Keratinocyte (primary cell): Measurements from ENCODE around the gene SNX20. TPM values are rescaled to one million over a fixed set of nuclear protein-coding genes. Genes with fewer than 3 reads are reported as not detected.

ENCODE experiments used
- DNase-seq: peaks from one replicate; pipeline ENCODE4 v3.0.0-alpha.2; 2011; ENCODE audit warnings: low read depth, missing footprints, low spot score
- FAIRE-seq: peaks from 2 replicates; lab custom pipeline; 2011; peaks lifted over from hg19 to GRCh38; lab: Jason Lieb, UNC
- H2AFZ ChIP-seq: 2 replicates; pipeline ENCODE4 v1.6.0; 2012; ENCODE audit warnings: low read length, control low read depth, inconsistent platforms; ENCODE audit not compliant: control insufficient read depth
- H3K27ac ChIP-seq: 2 replicates; pipeline ENCODE4 v1.5.1; 2011; ENCODE audit warnings: low read length; ENCODE audit not compliant: control insufficient read depth, insufficient read depth
- H3K27me3 ChIP-seq: 3 replicates; pipeline ENCODE4 v1.6.0; 2011; ENCODE audit warnings: low read length; ENCODE audit not compliant: control insufficient read depth, insufficient read depth; ENCODE audit errors: extremely low read depth
- H3K36me3 ChIP-seq, 2 experiments: 2 replicates in 1 of 2; 3 replicates in 1 of 2; pipeline ENCODE4 v1.5.1; 2011; ENCODE audit warnings: low read length in 2 of 2, mild to moderate bottlenecking in 1 of 2; ENCODE audit not compliant: control insufficient read depth in 2 of 2, insufficient read depth in 2 of 2; ENCODE audit errors: extremely low read depth in 1 of 2
- H3K4me1 ChIP-seq: 3 replicates; pipeline ENCODE4 v1.5.1; 2011; ENCODE audit warnings: low read length; ENCODE audit not compliant: control insufficient read depth, insufficient read depth; ENCODE audit errors: extremely low read depth
- H3K4me2 ChIP-seq: 3 replicates; pipeline ENCODE4 v1.6.0; 2011; ENCODE audit warnings: low read depth, low read length; ENCODE audit not compliant: control insufficient read depth, insufficient read depth; ENCODE audit errors: extremely low read depth
- H3K4me3 ChIP-seq, 3 experiments: fragments of 200-600 bp in 1 of 3; sonication (generic) in 1 of 3; 2 replicates in 2 of 3; 3 replicates in 1 of 3; pipeline ENCODE4 v1.5.1; 2011 to 2016; ENCODE audit warnings: low read length in 3 of 3, mild to moderate bottlenecking in 3 of 3, control low read depth in 2 of 3, inconsistent platforms in 1 of 3, low read depth in 1 of 3, mixed read lengths in 1 of 3, mixed run types in 1 of 3, moderate library complexity in 1 of 3; ENCODE audit not compliant: control insufficient read depth in 2 of 3, insufficient read depth in 2 of 3; ENCODE audit errors: extremely low read depth in 1 of 3
- H3K79me2 ChIP-seq: 2 replicates; pipeline ENCODE4 v1.6.0; 2012; ENCODE audit warnings: low read length; ENCODE audit not compliant: control insufficient read depth, insufficient read depth
- H3K9ac ChIP-seq: 3 replicates; pipeline ENCODE4 v1.6.0; 2011; ENCODE audit warnings: low read length; ENCODE audit not compliant: control insufficient read depth, insufficient read depth; ENCODE audit errors: extremely low read depth
- H3K9me1 ChIP-seq: 3 replicates; pipeline ENCODE4 v1.6.0; 2011; ENCODE audit warnings: low read length; ENCODE audit not compliant: control insufficient read depth, insufficient read depth; ENCODE audit errors: extremely low read depth
- H3K9me3 ChIP-seq: 2 replicates; pipeline ENCODE4 v1.5.1; 2012; ENCODE audit warnings: low read depth, low read length; ENCODE audit not compliant: control insufficient read depth
- H4K20me1 ChIP-seq: 3 replicates; pipeline ENCODE4 v1.6.0; 2011; ENCODE audit warnings: low read length; ENCODE audit not compliant: control insufficient read depth, insufficient read depth; ENCODE audit errors: extremely low read depth
- CTCF ChIP-seq, 3 experiments: IDR thresholded peaks in 1 of 3; conservative IDR thresholded peaks in 1 of 3; optimal IDR thresholded peaks in 1 of 3; 2 replicates in 2 of 3; 3 replicates in 1 of 3; pipeline versions ENCODE3 to v1.5.1; 2011; ENCODE audit warnings: low read length in 3 of 3, mild to moderate bottlenecking in 3 of 3, moderate library complexity in 2 of 3, control low read depth in 1 of 3, inconsistent platforms in 1 of 3; ENCODE audit not compliant: insufficient read depth in 2 of 3; ENCODE audit errors: extremely low read depth in 1 of 3
- EZH2 ChIP-seq: IDR thresholded peaks from one replicate; pipeline ENCODE4 v1.6.1; 2012; ENCODE audit warnings: inconsistent platforms, mild to moderate bottlenecking, low read length, moderate library complexity
- dilution Hi-C: fragments of 300-500 bp; cut with MboI; formaldehyde crosslinking; loops from one replicate; pipeline ENCODE4 v1.7.0; 2020; ENCODE audit warnings: low sequenced_read_pairs; ENCODE audit not compliant: extremely low pct_ligation_motif_present
- polyA plus RNA-seq, 5 experiments: library from polyadenylated mRNA; depleted of rRNA in 3 of 5; stranded (reverse) in 3 of 5; stranded (forward) in 1 of 5; unstranded in 1 of 5; fragments of >200 nt; gene quantifications; 1 replicate in 1 of 5; 2 replicates in 3 of 5; 3 replicates in 1 of 5; pipeline versions ENCODE4 v1.2.1 to v1.2.3, GENCODE V29; 2011 to 2012; ENCODE audit warnings: missing spikeins in 2 of 5, low read depth in 1 of 5, low replicate concordance in 1 of 5

The SNX20 gene
- polyA plus RNA-seq, 1 donor (not counting 4 experiments of a cell fraction or from before 2014, with no cell fraction given): not detected

GRCh38 chr16:50668368-50669008, 12.6 kb downstream of the SNX20 start:
- Histone ChIP-seq H2AFZ (no peak overlapping the region), H3K27ac (no peak overlapping the region), H3K9me1 (no peaks in the 10 kb centered on the region), H4K20me1 (no peaks in the 10 kb centered on the region), H3K9ac (no peak overlapping the region), H3K4me3 (no peak overlapping the region), H3K79me2 (no peaks in the 10 kb centered on the region), H3K4me1 (peaks cover 4% of the 10 kb centered on the region), H3K9me3 (peaks cover 6% of the 10 kb centered on the region), H3K36me3 (no peaks in the 10 kb centered on the region), H3K4me2 (no peak overlapping the region), H3K27me3 (no peaks in the 10 kb centered on the region)
- DNase-seq: no peak
- dilution Hi-C loops: no loop called here
- TF ChIP-seq CTCF (optimal IDR thresholded peaks at IDR 0.05 in 1 of 3, IDR thresholded peaks at IDR 0.05 in 1 of 3, conservative IDR thresholded peaks at IDR 0.05 in 1 of 3; ENCODE audit: extremely low read depth in 1 of 3, insufficient read depth in 2 of 3, low read length in 3 of 3) (peak in 2 of 3 experiments; percentile 5 to 27), EZH2 (no peak)
- no peak for FAIRE-seq

GRCh38 chr16:50667497-50668367, 13.4 kb downstream of the SNX20 start:
- dilution Hi-C loops: no loop called here
- no peak overlapping the region for H3K4me3 ChIP-seq
- H3K4me1 ChIP-seq: peaks cover 4% of the 10 kb centered on the region
- DNase-seq (no peak), FAIRE-seq (no peak)
- H3K4me2 ChIP-seq: no peak overlapping the region
- H3K27ac ChIP-seq: no peak overlapping the region
- H3K79me2 ChIP-seq: no peaks in the 10 kb centered on the region
- no peak overlapping the region for H3K9ac ChIP-seq
- no peaks in the 10 kb centered on the region for H4K20me1 ChIP-seq
- H2AFZ ChIP-seq: no peak overlapping the region
- no peaks in the 10 kb centered on the region for H3K27me3 ChIP-seq
- peaks cover 4% of the 10 kb centered on the region for H3K9me3 ChIP-seq
- H3K36me3 ChIP-seq: no peaks in the 10 kb centered on the region
- TF ChIP-seq CTCF (optimal IDR thresholded peaks at IDR 0.05 in 1 of 3, IDR thresholded peaks at IDR 0.05 in 1 of 3, conservative IDR thresholded peaks at IDR 0.05 in 1 of 3; ENCODE audit: extremely low read depth in 1 of 3, insufficient read depth in 2 of 3, low read length in 3 of 3) (peak in 2 of 3 experiments; percentile 18 to 39), EZH2 (no peak)
- H3K9me1 ChIP-seq: no peaks in the 10 kb centered on the region
